Islet of Langerhans (tissue), 1 donor: ENCODE data around the gene EYS.

Experiments used
- FAIRE-seq: peaks from one replicate; lab custom pipeline; 2011; peaks lifted over from hg19 to GRCh38; lab: Jason Lieb, UNC

EYS gene

DNA sequence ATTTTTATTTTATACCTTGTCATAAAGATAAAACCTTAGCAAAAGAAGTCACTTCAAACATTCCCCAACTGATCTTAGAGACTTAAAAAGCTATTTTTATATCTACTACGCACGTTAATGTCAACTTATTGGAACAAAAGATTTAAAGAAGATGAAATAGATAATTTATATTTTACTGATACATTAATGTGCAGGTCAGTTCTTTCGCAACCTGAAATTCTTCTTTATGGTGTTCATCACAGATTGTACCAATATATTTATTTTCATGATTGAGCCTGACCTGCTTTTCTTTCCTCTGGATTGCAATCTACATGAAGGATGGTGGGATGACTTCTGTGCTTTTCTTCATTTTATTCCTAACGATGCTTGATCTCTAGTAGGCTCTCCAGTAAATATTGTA lies 1475.1 kb downstream of the EYS start:
- no peak for FAIRE-seq

DNA sequence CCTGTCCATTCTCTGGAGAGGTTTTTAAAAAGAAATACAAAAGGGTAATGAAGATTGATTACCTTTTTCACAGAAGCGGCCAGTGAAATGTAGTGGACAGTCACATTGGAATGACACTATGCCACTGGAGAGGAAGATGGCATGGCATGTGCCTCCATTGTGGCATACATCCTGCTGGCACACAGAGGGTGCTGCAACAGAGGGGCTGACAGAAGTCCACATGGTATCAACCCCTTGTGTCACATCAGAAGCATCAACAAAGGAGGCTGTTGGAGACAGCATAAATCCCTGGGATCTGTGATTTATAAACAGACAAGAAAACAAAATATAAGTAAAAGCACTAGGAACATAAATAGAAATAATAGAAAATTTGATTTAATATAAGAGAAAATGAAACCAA lies 1476.5 kb downstream of the EYS start:
- no peak for FAIRE-seq

DNA sequence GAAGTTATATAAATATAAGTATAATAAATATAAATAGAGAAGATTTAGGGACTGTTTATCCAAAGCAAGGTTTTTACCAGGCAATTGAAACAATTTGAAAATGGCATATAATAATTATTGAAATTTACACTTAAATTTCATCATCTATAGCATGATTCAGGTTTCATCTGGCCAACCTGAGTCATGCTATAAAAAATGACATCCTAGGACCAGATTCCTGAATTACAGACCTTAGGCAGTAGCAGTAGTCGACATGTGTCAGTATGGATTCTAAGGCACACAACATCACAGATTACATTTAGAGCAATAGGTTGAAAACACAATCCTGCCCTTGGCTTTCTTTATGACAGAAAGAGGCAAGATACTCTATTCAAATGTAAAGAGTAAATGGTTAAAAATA lies 1479.2 kb downstream of the EYS start:
- FAIRE-seq = no peak

DNA sequence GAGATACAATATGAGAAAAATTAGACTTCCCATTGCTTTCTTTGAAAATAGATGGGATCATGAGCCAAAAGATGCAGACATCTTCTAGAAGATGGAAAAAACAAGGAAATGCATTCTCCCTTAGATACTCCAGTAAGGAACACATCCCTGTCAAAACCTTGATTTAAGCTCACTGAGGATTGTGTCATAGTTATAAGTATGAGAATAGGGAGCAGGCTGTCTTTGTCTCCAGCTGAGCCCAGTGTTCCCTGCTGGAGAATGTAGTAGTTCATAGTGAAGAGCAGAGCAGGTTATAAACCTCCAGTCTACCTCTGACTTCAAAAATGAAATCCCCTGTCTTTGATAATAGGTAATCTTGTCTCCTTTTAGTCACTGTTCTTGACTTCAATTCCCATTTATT lies 1481.5 kb downstream of the EYS start:
- no peak for FAIRE-seq

DNA sequence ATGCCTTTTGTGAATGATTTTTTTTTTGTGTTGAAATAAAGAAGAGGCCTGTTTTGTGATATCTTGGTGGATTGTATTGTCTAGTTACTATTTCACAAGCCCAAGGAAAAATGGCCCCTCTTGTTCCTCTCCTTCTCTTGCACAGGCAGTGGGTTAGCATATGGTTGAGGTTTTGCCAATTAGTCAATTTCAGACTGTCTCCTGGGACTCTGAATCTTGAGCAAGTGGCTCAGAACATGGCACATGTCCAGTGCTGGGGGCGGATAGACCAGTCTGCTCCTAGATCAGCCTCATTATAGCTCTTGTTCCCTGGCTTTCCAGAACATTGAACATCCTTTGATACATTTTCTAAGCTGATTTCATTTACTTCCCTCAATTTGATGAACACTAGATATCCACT lies 1482.2 kb downstream of the EYS start:
- no peak for FAIRE-seq

DNA sequence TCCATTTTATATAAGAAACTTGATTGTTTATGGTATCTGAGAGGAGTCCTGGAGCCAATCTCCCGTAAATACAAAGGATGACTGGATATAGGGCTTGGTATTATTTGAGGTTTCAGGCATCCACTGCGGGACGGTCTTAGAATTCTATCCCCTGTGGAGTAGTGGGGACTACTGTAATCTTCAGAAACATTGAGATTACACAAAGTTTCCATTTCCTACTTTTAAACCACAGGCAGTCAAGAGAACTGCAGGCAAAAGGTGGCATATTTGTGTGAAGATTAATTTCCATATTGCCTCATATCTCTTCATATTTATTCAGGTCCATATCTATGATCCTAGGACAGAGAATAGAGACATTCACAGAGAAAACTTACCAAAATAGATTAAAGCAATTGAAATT lies 1485.2 kb downstream of the EYS start:
- no peak for FAIRE-seq

DNA sequence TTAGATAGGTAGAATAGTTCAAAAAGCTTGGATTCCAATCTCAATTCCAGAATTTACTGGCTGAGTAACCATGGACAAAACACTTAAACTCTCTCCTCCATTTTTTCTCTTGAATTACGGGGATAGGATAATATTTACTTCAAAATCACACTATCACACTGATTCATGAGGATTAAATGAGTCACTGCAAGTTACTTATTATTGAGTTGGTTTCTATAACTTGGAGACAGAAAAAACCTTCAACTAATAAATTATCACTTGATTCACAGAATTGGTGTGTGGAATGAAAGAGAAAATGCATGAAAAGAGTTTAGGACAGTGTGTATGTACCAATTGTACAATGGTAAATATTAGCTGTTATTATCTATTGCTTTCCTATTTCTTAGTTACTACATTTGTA lies 1486.2 kb downstream of the EYS start:
- FAIRE-seq = no peak

DNA sequence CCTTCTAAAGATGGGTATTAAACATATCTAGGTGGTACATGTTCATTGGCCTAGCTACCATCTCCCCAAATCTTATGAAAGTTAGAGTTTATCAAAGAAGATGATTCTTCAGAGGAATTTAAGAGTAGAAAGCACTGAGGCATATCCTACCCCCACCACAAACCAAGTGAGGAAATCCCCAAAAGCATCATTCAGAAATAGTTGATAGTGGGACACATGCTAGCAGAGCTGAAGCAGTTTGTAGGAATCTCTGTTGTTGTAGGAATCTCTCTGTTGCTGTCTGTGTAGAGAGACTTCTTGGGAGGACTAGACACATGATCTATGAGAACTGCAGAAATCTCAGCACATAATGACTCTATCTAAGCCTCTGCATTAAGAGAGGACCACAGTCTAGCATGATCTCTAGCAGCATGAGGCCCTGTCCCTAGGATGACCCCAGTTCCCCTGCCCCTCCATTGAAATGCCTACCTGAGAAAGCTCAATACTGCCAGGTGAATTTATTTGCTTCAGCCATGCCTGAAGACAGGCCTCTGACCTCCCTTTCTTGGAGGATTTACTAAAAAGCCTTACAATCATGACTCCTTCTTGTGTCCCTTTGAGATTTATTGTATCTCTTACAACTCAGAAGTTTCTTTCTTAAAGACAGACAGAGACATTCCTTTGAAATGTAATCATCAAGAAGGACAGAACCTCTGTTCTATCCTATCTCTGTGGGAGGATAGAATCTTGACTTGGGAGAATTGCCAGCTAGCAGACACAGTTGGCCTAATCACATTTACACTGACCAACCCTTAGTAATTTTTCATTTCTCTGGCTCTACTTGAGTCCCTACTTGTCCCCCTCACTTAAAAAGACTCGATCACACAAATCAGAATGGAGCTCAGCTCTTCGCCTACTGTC lies 1489.1 kb downstream of the EYS start:
- no peak for FAIRE-seq

DNA sequence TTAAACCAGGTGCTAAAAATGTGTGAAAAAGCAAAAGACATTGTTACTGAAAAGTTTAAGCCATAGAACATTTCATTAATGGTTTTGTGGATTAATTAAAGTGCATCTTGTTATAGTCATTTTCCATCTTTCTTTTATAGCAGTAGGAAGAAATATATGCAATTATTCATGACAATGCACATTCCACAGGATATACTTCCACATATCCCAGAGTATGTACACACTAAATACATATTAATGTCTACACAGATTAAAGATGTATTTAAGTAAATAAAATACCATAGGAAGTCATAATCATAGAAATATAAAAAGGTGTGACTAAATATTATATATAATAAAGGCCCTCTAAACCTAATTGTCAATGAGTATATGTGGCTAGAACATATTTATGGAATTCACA lies 1492.7 kb downstream of the EYS start:
- FAIRE-seq = no peak

DNA sequence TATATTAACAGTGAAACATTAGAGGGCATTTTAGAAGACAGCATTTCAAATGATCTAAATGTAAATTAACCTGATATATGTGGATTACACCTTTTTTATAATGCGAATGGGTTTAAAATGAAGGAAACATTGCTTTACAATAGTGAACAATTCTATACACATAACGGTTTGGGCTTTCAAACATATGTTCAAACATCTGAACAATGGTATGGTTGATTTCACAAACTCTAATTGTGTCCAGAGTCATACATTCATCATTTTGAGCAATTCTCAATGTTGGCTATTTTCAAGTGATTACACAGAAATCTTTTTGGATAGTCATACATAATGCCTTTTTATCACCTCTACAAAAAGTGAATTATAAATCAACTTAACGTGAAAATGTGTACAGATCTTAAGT lies 1493.3 kb downstream of the EYS start:
- FAIRE-seq = no peak

DNA sequence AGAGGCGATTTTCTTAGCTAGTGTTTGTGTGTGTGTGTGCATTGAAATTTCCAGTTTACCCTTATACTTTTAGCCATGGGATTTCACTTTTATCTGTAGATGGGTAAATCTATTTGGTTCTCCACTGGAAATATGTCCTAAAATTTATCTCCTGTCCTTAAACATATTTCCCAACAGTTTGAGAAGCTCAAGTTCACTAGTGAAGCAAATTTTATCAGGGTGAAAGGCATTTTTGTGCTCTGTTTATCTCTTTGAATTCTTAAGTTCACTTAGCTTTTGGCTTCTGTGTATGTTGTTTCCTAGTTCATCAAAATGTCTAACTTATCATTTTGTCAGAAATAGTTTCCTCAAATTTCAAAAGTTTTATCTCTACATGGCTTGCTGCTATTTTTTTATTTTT lies 1509.8 kb downstream of the EYS start:
- no peak for FAIRE-seq

DNA sequence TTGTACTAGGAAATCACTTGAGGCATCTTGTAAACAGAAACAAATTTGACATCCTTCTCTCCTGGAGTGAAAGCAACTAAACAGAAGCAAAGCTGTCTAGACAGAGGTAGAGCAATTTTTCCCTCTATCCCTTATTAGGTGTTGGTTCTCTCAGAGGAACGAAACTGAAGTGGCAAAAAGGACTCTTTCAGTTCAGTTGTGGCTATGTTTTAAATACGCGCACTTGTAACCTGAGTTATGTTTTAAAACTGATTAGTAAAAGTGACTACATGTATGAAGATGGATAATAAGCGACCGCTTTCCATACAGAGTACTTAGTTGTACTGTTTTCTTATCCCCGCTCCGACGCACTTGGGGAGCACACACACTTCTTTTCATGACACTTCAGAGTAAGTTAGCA lies 1520.4 kb downstream of the EYS start:
- no peak for FAIRE-seq

DNA sequence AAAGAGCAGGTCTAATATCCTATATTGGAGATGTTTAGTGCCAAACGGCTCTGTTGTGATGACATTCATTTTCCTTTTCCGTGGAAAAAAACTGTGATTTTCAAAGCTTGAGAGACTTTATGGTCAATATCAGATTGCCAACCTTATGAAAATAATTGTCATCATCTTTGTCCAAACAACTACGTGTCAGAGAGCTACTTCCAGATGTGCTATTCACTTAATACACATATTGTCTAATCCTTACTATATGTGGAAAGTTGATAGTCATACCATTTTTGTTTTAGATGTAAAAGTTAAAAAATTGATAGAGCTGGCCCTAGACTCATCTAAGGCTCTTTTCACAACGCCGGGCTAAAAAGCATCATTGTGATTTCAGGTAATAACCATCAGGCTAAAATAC lies 1521.4 kb downstream of the EYS start:
- FAIRE-seq = no peak

DNA sequence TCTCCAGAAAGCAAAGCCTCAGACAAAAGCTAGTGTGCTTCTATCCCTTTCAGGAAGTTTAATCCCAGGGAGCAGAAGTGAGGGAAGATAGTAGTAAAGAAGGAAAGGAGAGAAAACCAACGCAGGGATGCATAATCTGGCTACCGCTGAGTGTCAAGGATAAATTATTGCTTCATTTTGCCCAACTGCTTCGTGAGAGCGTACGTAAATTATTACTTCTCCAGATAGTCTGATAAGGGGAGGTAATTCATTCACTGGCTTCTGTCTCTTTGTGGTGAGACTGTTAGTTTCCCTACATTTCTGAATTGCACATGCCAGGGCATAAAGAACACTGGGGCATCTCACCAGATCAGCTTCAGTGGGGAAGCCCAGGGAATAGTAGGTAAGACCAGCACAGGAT lies 1531.7 kb downstream of the EYS start:
- no peak for FAIRE-seq

DNA sequence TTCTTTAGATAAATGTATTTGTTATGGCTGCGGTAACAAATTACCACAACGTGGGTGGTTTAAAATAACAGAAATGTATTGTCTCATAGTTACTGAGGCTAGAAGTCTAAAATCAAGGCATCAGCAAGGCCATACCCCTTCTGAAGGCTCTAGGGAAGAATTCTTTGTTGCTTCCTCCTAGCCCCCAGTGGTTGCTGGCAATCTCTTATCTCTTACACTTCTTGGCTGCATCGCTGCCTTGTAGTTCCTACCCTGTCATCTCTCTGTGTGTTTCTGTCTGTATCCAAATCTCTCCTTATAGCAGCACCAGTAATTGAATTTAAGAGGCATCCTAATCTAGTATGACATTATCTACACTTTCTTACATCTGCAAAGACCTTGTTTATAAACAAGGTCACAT lies 1536.7 kb downstream of the EYS start:
- FAIRE-seq = no peak

DNA sequence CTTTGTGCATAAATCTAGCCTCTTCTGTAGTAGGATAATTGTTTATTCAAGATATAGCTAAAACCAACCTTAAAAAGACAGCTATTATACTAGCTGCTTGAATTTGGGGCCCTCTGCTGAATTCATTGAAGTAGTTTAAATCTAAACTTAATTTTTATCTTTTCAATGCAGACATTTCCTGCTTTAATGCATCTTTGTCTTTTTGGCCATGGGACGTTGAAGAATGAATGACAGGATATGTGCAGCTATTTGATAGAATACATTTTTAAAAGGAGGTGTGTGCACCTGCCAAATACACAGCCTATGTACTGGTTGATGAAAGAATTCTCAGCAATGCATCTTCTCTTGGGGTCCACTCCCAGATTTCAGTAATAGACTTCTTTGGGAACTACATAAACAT lies 1546.5 kb downstream of the EYS start:
- FAIRE-seq = no peak

DNA sequence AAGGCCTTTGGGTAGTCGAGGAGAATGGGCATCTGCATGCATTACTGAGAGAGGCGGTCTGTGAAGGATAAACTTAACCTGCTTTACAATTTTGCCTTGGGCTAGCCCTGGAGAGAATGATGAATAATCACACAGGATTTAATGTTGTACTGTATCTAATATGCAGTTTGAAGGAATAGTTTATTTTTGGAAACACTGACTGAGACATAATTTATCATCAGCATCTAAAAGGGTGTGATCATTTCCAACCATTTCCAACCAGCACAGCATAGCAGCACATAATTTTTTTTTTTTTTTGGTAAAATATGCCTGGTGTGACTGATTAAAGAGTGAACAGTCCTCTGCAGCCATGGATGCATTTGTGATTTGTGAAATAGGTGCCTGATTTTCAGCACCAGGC lies 1552.0 kb downstream of the EYS start:
- no peak for FAIRE-seq

DNA sequence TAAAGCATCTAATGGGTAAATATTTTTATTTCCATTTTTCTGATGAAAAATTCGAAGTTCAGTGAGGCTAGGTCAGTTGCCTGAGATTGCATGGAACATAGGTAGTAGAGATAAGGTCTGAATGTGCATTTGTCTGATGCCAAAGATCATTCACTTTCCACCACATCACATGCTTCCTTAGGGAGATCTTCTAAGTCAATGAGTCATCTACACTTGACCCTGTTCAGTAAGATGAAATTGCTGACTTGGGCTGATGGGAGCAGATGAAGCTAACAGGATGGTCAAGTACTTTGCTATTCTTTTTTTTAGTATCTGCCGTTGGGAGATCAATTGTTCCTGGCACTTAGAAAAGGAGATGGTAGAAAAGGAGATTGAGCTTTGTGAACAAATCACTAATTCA lies 1560.2 kb downstream of the EYS start:
- FAIRE-seq = no peak

DNA sequence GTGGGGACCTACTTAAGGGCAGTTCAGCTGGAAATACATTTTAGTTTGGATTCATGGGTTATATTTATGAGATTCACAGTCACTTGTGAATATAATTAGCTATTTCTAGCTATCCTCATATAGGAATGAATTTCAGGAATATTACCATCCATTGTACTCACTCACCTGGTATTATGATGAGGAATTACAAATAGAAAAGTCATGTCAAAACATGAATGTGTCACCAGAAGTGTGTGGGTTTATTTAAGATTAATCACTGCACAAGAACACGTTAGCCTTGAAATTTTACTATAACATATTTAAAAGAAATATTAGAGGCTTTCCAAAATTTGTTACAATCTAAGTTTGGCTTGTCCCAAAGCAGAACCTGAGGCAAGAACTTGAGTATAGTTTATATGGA lies 1560.9 kb downstream of the EYS start:
- FAIRE-seq = no peak

DNA sequence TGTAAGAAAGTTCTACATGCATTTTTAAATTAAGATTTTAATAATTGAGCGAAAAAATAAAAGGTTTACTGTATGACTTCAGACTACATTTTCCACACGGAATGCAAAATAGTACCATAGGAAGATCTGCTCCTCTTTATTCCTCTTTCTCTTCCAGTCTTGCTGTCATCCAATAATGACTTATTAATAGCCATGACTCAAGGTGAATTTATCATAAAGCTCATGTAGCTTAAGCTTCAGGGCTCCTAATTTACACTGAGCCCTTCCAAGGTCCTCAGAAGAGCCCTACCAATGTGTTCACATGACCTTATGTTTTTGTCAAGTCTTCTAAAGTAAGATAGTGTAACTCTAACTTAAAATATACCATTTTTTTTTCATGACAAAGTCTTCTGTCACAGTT lies 1561.4 kb downstream of the EYS start:
- FAIRE-seq = no peak

DNA sequence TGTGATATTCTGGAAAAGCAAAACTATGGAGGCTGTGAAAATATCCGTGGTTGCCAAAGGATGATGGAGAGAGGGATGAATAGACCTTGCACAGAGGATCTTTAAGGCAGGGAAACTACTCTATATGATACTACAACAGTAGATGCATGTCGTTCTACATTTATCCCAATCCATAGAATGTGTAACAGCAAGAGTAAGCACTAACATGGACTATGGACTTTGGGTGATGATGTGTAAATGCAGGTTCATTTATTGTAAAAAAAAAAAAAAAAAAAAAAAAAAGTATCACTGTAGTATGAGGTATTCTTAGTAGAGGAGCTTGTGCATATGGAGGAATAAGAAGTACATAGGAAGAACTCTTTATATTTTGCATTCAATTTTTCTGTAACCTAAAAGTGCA lies 1563.9 kb downstream of the EYS start:
- FAIRE-seq = no peak

DNA sequence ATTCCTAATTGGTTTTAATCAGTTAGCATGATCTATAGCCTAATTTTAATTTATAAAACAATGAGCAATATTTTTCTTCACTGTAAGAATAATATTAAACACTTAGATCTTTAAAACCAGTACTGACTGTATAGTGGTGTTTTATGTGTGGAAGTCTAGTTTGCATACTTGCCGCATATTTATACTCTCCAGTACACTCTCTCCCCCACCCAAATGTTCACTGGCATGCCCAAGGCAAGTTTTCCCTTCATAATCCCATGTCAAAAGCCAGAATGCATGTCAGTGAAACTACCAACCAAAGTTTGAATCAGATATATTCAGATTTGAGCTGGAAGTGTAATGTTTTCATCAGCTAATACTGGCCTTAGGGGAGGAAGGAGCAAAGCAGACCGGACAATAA lies 1565.3 kb downstream of the EYS start:
- FAIRE-seq = no peak

DNA sequence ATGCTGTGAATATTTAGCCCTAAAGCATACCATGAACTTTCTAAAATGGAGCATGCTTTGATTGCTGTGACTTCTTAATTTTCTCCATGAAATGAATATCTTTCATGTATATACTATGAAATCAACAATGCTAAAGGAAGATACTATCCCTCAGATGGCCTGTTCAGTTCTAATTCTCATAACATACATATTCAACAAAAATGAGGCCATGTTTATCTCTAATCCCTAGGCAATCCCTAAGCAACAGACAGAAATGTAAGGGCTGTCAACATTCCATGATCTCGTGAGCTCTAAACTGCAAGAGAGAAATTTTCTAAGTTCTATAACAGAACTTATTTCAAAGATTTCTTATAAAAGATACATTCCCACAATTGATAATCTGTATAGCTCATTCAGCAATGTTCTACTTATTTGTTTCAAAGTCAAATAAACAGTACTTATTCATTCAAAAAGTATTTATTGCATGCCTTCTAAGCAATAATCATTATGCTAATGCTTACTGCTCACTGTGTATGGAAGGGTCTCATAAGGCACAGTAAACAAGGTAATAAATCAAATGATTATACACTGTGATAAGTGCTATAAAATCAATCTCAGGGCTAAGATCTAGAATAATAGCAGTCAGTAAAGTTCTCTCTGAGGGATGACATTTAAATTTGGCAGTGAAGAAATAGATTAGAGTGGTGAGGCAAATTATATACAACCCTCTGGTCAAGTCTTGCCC lies 1578.6 kb downstream of the EYS start:
- FAIRE-seq = no peak
